HL-60 (cell line): ENCODE measurements around the gene IL17F.

ENCODE experiments used
- DNase-seq, 2 experiments: peaks; one replicate each; pipeline ENCODE4 v3.0.0-alpha.2; 2010 to 2020; ENCODE audit warnings: low read depth in 1 of 2, low spot score in 1 of 2
- H3K27ac ChIP-seq: fragments of 250-450 bp; sonication (Bioruptor Pico); replicated peaks from 2 replicates; pipeline ENCODE4 v1.5.1; 2020; ENCODE audit warnings: mild to moderate bottlenecking, moderate library complexity
- H3K27me3 ChIP-seq: fragments of 250-450 bp; sonication (Bioruptor Pico); 2 replicates; pipeline ENCODE4 v1.5.1; 2021; ENCODE audit warnings: mild to moderate bottlenecking, moderate library complexity; ENCODE audit not compliant: insufficient read depth, poor library complexity, severe bottlenecking
- H3K4me3 ChIP-seq: replicated peaks from 2 replicates; pipeline ENCODE4 v1.5.1; 2011; ENCODE audit warnings: mild to moderate bottlenecking, control low read depth, low read length; ENCODE audit not compliant: insufficient read depth
- CTCF ChIP-seq: IDR thresholded peaks from one replicate; pipeline ENCODE4 v1.5.1; 2011; ENCODE audit warnings: low read length, control low read depth, inconsistent platforms; ENCODE audit not compliant: insufficient read depth
- GABPA ChIP-seq: IDR thresholded peaks from 2 replicates; pipeline ENCODE4 v1.6.1; 2012; ENCODE audit warnings: low read depth
- POLR2AphosphoS5 ChIP-seq: IDR thresholded peaks from 2 replicates; pipeline ENCODE4 v1.6.1; 2012; ENCODE audit warnings: low read depth
- REST ChIP-seq: IDR thresholded peaks from 2 replicates; pipeline ENCODE4 v1.6.1; 2012; ENCODE audit warnings: low read depth; ENCODE audit not compliant: insufficient replicate concordance
- SPI1 ChIP-seq: IDR thresholded peaks from 2 replicates; pipeline ENCODE4 v1.6.1; 2012; ENCODE audit warnings: low read depth, mild to moderate bottlenecking, borderline replicate concordance

IL17F gene

GRCh38 chr6:52191824-52192223, 52.5 kb downstream of the IL17F start:
- H3K27ac ChIP-seq = no peak overlapping the region
- TF ChIP-seq POLR2AphosphoS5 (no peak), REST (no peak), CTCF (no peak), GABPA (no peak), SPI1 (no peak)
- H3K27me3 ChIP-seq = peaks cover 9% of the 10 kb centered on the region
- DNase-seq = no peak
- H3K4me3 ChIP-seq = no peak overlapping the region

GRCh38 chr6:52190409-52190808, 53.9 kb downstream of the IL17F start:
- TF ChIP-seq POLR2AphosphoS5 (no peak), CTCF (no peak), SPI1 (no peak), GABPA (no peak), REST (no peak)
- DNase-seq = no peak
- Histone ChIP-seq H3K27ac (no peak overlapping the region), H3K4me3 (no peak overlapping the region), H3K27me3 (peaks cover 9% of the 10 kb centered on the region)

GRCh38 chr6:52189974-52190373, 54.3 kb downstream of the IL17F start:
- H3K27ac ChIP-seq = no peak overlapping the region
- H3K4me3 ChIP-seq = no peak overlapping the region
- DNase-seq = no peak
- TF ChIP-seq GABPA = no peak
- no peak for TF ChIP-seq POLR2AphosphoS5
- TF ChIP-seq CTCF = no peak
- TF ChIP-seq SPI1 = no peak
- no peak for TF ChIP-seq REST
- H3K27me3 ChIP-seq = peaks cover 9% of the 10 kb centered on the region
